DOHH2 (cell line): ENCODE results near the gene TMEM132D.

ENCODE experiments used
- H3F3A ChIP-seq: fragments of 200-600 bp; sonication (generic), shearing (Covaris generic); 2 replicates; pipeline ENCODE4 v1.6.0; 2016; ENCODE audit warnings: antibody characterized with exemption, mild to moderate bottlenecking; ENCODE audit not compliant: control insufficient read depth, insufficient read depth
- H3K27ac ChIP-seq: fragments of 200-600 bp; sonication (generic); 2 replicates; pipeline ENCODE4 v1.5.1; 2014; ENCODE audit warnings: low read depth, mild to moderate bottlenecking, low read length, moderate library complexity
- H3K27me3 ChIP-seq: fragments of 200-600 bp; sonication (generic); 2 replicates; pipeline ENCODE4 v1.6.1; 2014; ENCODE audit warnings: mild to moderate bottlenecking, low read length, mixed read lengths; ENCODE audit not compliant: control insufficient read depth
- H3K36me3 ChIP-seq: fragments of 200-600 bp; sonication (generic); 2 replicates; pipeline ENCODE4 v1.6.1; 2014; ENCODE audit warnings: mild to moderate bottlenecking, low read length, moderate library complexity, mixed read lengths; ENCODE audit not compliant: control insufficient read depth
- H3K4me1 ChIP-seq: fragments of 200-600 bp; sonication (generic); 2 replicates; pipeline ENCODE4 v1.6.1; 2014; ENCODE audit warnings: mild to moderate bottlenecking, low read length, mixed read lengths; ENCODE audit not compliant: control insufficient read depth
- H3K4me2 ChIP-seq: fragments of 200-600 bp; sonication (generic); 2 replicates; pipeline ENCODE4 v1.6.0; 2014; ENCODE audit warnings: mild to moderate bottlenecking, low read length, moderate library complexity
- H3K4me3 ChIP-seq: fragments of 200-600 bp; sonication (generic); 2 replicates; pipeline ENCODE4 v1.5.1; 2014; ENCODE audit warnings: mild to moderate bottlenecking, low read length, mixed read lengths
- H3K79me2 ChIP-seq: fragments of 200-600 bp; sonication (generic); 2 replicates; pipeline ENCODE4 v1.6.1; 2014; ENCODE audit warnings: mild to moderate bottlenecking, low read length, mixed read lengths; ENCODE audit not compliant: control insufficient read depth
- H3K9me2 ChIP-seq: fragments of 200-600 bp; sonication (generic); replicated peaks from 2 replicates; pipeline ENCODE4 v1.6.1; 2014; ENCODE audit warnings: mild to moderate bottlenecking, low read length, mixed read lengths; ENCODE audit not compliant: control insufficient read depth
- H3K9me3 ChIP-seq: fragments of 200-600 bp; sonication (generic); 2 replicates; pipeline ENCODE4 v1.6.1; 2014; ENCODE audit warnings: antibody characterized with exemption, low read length, mixed read lengths; ENCODE audit not compliant: control insufficient read depth, insufficient read depth
- H4K20me1 ChIP-seq: fragments of 200-600 bp; sonication (generic); 2 replicates; pipeline ENCODE4 v1.6.0; 2014; ENCODE audit warnings: low read depth, mild to moderate bottlenecking, antibody characterized with exemption, low read length, moderate library complexity; ENCODE audit not compliant: control insufficient read depth, insufficient read depth
- CTCF ChIP-seq: fragments of 200-600 bp; sonication (generic); IDR thresholded peaks from one replicate; pipeline ENCODE4 v1.5.1; 2014; ENCODE audit warnings: antibody characterized with exemption, mild to moderate bottlenecking, low read depth, low read length; ENCODE audit not compliant: poor library complexity, severe bottlenecking
- EZH2phosphoT487 ChIP-seq: fragments of 200-600 bp; sonication (generic); IDR thresholded peaks from 2 replicates; pipeline ENCODE4 v1.6.1; 2017; ENCODE audit warnings: borderline replicate concordance, mild to moderate bottlenecking, antibody characterized with exemption, low read length, moderate library complexity, mixed read lengths

The TMEM132D gene

GRCh38 chr12:129067491-129067890 lies 836.3 kb downstream of the TMEM132D start:
- Histone ChIP-seq H3K9me2 (no peaks in the 10 kb centered on the region), H3K79me2 (no peaks in the 10 kb centered on the region), H3K4me1 (no peaks in the 10 kb centered on the region), H3K9me3 (no peaks in the 10 kb centered on the region), H3F3A (no peaks in the 10 kb centered on the region), H3K27ac (no peak overlapping the region), H3K4me2 (no peak overlapping the region), H3K36me3 (no peaks in the 10 kb centered on the region), H4K20me1 (no peaks in the 10 kb centered on the region), H3K27me3 (no peaks in the 10 kb centered on the region), H3K4me3 (no peak overlapping the region)
- TF ChIP-seq EZH2phosphoT487 (no peak), CTCF (no peak)

GRCh38 chr12:129064209-129064855 lies 839.5 kb downstream of the TMEM132D start:
- Histone ChIP-seq H3K9me2 (no peaks in the 10 kb centered on the region), H3K27me3 (no peaks in the 10 kb centered on the region), H3K9me3 (no peaks in the 10 kb centered on the region), H3F3A (no peaks in the 10 kb centered on the region), H3K4me3 (no peak overlapping the region), H3K27ac (no peak overlapping the region), H3K36me3 (no peaks in the 10 kb centered on the region), H4K20me1 (no peaks in the 10 kb centered on the region), H3K4me1 (no peaks in the 10 kb centered on the region), H3K4me2 (no peak overlapping the region), H3K79me2 (no peaks in the 10 kb centered on the region)
- TF ChIP-seq EZH2phosphoT487 (no peak), CTCF (no peak)

GRCh38 chr12:129063600-129063999 lies 840.2 kb downstream of the TMEM132D start:
- Histone ChIP-seq H3K27me3 (no peaks in the 10 kb centered on the region), H3K4me1 (no peaks in the 10 kb centered on the region), H4K20me1 (no peaks in the 10 kb centered on the region), H3K9me2 (no peaks in the 10 kb centered on the region), H3K4me2 (no peak overlapping the region), H3F3A (no peaks in the 10 kb centered on the region), H3K36me3 (no peaks in the 10 kb centered on the region), H3K9me3 (no peaks in the 10 kb centered on the region), H3K79me2 (no peaks in the 10 kb centered on the region), H3K27ac (no peak overlapping the region), H3K4me3 (no peak overlapping the region)
- TF ChIP-seq EZH2phosphoT487 (no peak), CTCF (no peak)
